ENCODE results near the gene OR12D1.

The OR12D1 gene

DNA sequence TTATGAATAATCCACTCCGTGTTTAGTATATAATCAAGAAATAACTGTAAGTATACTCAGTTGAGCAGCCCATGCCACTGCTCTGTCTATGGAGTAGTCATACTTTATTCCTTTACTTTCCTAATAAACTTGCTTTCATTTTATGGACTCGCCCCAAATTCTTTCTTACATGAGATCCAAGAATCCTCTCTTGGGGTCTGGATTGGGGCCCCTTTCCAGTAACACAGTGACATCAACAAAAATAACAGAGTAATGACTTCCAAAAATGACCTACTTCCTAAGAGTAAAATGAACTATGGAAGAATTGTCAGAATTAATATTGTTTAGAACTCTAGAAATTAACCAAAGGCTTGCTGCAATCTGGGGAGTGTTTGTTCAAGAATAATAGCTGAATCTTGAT lies 51.1 kb downstream of the OR12D1 start:
- Histone ChIP-seq H3K4me1 (ENCODE audit: control insufficient read depth in 1 of 2, insufficient read depth in 2 of 2, low read length in 2 of 2) (no peaks in the 10 kb centered on the region), H3K36me3 (ENCODE audit: control insufficient read depth in 1 of 2, insufficient read depth in 2 of 2, low read length in 2 of 2) (no peaks in the 10 kb centered on the region), H3K4me3 (ENCODE audit: low read depth in 1 of 2, low read length in 2 of 2) (no peak overlapping the region), H3K9me3 (ENCODE audit: control insufficient read depth in 1 of 2, low read length in 2 of 2) (no peaks in the 10 kb centered on the region), H3K27ac (ENCODE audit: low read length) (no peak overlapping the region), H3K27me3 (ENCODE audit: low read depth, low read length) (no peaks in the 10 kb centered on the region)

DNA sequence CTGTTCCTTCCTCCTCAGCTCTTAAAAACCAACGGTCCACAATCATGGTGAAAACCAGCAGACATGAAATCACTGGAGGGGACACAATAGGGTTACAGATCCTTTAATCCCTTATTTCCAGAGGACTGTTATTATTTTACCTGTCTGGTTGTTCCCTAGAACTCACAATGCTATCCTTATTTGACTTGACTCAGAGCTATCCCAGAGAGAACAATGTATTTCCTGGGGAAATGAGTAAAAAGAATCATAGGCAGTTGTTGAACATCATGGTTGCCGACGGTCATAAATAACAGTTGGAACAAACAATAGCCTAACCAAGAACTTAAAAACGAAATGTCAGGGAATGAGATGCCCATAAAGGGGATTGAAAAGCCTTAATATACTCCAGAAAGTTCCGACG lies 51.5 kb downstream of the OR12D1 start:
- Histone ChIP-seq H3K4me3 (ENCODE audit: low read depth in 1 of 2, low read length in 2 of 2) (no peak overlapping the region), H3K9me3 (ENCODE audit: control insufficient read depth in 1 of 2, low read length in 2 of 2) (no peaks in the 10 kb centered on the region), H3K27ac (ENCODE audit: low read length) (no peak overlapping the region), H3K36me3 (ENCODE audit: control insufficient read depth in 1 of 2, insufficient read depth in 2 of 2, low read length in 2 of 2) (no peaks in the 10 kb centered on the region), H3K27me3 (ENCODE audit: low read depth, low read length) (no peaks in the 10 kb centered on the region), H3K4me1 (ENCODE audit: control insufficient read depth in 1 of 2, insufficient read depth in 2 of 2, low read length in 2 of 2) (no peaks in the 10 kb centered on the region)
